DOHH2 (cell line): Measurements from ENCODE around the gene C21orf58.

Source experiments
- H3F3A ChIP-seq: fragments of 200-600 bp; sonication (generic), shearing (Covaris generic); 2 replicates; pipeline ENCODE4 v1.6.0; 2016; ENCODE audit warnings: antibody characterized with exemption, mild to moderate bottlenecking; ENCODE audit not compliant: control insufficient read depth, insufficient read depth
- H3K27ac ChIP-seq: fragments of 200-600 bp; sonication (generic); 2 replicates; pipeline ENCODE4 v1.5.1; 2014; ENCODE audit warnings: low read depth, mild to moderate bottlenecking, low read length, moderate library complexity
- H3K27me3 ChIP-seq: fragments of 200-600 bp; sonication (generic); 2 replicates; pipeline ENCODE4 v1.6.1; 2014; ENCODE audit warnings: mild to moderate bottlenecking, low read length, mixed read lengths; ENCODE audit not compliant: control insufficient read depth
- H3K36me3 ChIP-seq: fragments of 200-600 bp; sonication (generic); 2 replicates; pipeline ENCODE4 v1.6.1; 2014; ENCODE audit warnings: mild to moderate bottlenecking, low read length, moderate library complexity, mixed read lengths; ENCODE audit not compliant: control insufficient read depth
- H3K4me1 ChIP-seq: fragments of 200-600 bp; sonication (generic); 2 replicates; pipeline ENCODE4 v1.6.1; 2014; ENCODE audit warnings: mild to moderate bottlenecking, low read length, mixed read lengths; ENCODE audit not compliant: control insufficient read depth
- H3K4me2 ChIP-seq: fragments of 200-600 bp; sonication (generic); 2 replicates; pipeline ENCODE4 v1.6.0; 2014; ENCODE audit warnings: mild to moderate bottlenecking, low read length, moderate library complexity
- H3K4me3 ChIP-seq: fragments of 200-600 bp; sonication (generic); 2 replicates; pipeline ENCODE4 v1.5.1; 2014; ENCODE audit warnings: mild to moderate bottlenecking, low read length, mixed read lengths
- H3K79me2 ChIP-seq: fragments of 200-600 bp; sonication (generic); 2 replicates; pipeline ENCODE4 v1.6.1; 2014; ENCODE audit warnings: mild to moderate bottlenecking, low read length, mixed read lengths; ENCODE audit not compliant: control insufficient read depth
- H3K9me2 ChIP-seq: fragments of 200-600 bp; sonication (generic); replicated peaks from 2 replicates; pipeline ENCODE4 v1.6.1; 2014; ENCODE audit warnings: mild to moderate bottlenecking, low read length, mixed read lengths; ENCODE audit not compliant: control insufficient read depth
- H3K9me3 ChIP-seq: fragments of 200-600 bp; sonication (generic); 2 replicates; pipeline ENCODE4 v1.6.1; 2014; ENCODE audit warnings: antibody characterized with exemption, low read length, mixed read lengths; ENCODE audit not compliant: control insufficient read depth, insufficient read depth
- H4K20me1 ChIP-seq: fragments of 200-600 bp; sonication (generic); 2 replicates; pipeline ENCODE4 v1.6.0; 2014; ENCODE audit warnings: low read depth, mild to moderate bottlenecking, antibody characterized with exemption, low read length, moderate library complexity; ENCODE audit not compliant: control insufficient read depth, insufficient read depth
- EZH2phosphoT487 ChIP-seq: fragments of 200-600 bp; sonication (generic); IDR thresholded peaks from 2 replicates; pipeline ENCODE4 v1.6.1; 2017; ENCODE audit warnings: borderline replicate concordance, mild to moderate bottlenecking, antibody characterized with exemption, low read length, moderate library complexity, mixed read lengths
- TF ChIP-seq, protein P1 (sequence below): fragments of 200-600 bp; sonication (generic); IDR thresholded peaks from one replicate; pipeline ENCODE4 v1.5.1; 2014; ENCODE audit warnings: antibody characterized with exemption, mild to moderate bottlenecking, low read depth, low read length; ENCODE audit not compliant: poor library complexity, severe bottlenecking

C21orf58 gene

DNA sequence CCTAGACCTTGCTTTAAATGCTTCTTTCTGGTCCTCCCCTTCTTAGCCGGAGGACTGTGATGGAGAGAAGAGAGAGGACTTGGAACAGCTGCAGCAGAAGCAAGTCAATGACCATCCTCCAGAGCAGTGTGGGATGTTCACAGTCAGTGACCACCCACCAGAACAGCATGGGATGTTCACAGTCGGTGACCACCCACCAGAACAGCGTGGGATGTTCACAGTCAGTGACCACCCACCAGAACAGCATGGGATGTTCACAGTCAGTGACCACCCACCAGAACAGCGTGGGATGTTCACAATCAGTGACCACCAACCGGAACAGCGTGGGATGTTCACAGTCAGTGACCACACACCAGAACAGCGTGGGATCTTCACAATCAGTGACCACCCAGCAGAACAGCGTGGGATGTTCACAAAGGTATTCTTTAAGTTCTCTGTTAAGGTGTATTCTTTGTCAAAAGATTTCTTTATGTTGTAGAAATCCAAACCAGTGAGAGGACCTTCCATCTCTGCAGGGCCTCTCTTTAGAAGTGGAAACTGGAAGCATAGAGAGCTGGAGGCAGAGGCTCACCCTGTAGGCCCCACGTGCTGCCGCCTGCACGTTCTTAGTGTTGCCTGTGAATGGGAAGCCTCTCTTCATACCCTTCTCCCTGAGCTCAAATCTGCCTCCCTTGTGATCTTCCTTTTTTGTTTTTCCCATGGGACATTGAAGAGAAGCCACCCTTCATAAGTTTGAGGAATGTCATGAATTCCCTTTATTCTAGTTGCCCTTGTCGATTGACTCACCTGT lies 10.9 kb upstream of the C21orf58 start:
- H3F3A ChIP-seq = no peaks in the 10 kb centered on the region
- H3K4me3 ChIP-seq = no peak overlapping the region
- H3K4me1 ChIP-seq = no peaks in the 10 kb centered on the region
- TF ChIP-seq EZH2phosphoT487 = no peak
- TF ChIP-seq, protein P1, sequence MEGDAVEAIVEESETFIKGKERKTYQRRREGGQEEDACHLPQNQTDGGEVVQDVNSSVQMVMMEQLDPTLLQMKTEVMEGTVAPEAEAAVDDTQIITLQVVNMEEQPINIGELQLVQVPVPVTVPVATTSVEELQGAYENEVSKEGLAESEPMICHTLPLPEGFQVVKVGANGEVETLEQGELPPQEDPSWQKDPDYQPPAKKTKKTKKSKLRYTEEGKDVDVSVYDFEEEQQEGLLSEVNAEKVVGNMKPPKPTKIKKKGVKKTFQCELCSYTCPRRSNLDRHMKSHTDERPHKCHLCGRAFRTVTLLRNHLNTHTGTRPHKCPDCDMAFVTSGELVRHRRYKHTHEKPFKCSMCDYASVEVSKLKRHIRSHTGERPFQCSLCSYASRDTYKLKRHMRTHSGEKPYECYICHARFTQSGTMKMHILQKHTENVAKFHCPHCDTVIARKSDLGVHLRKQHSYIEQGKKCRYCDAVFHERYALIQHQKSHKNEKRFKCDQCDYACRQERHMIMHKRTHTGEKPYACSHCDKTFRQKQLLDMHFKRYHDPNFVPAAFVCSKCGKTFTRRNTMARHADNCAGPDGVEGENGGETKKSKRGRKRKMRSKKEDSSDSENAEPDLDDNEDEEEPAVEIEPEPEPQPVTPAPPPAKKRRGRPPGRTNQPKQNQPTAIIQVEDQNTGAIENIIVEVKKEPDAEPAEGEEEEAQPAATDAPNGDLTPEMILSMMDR = no peak
- no peaks in the 10 kb centered on the region for H3K9me2 ChIP-seq
- peaks cover 4% of the 10 kb centered on the region; the same call in 1 of the 2 replicates for H4K20me1 ChIP-seq
- peaks cover 72% of the 10 kb centered on the region for H3K36me3 ChIP-seq
- H3K27me3 ChIP-seq = no peaks in the 10 kb centered on the region
- no peak overlapping the region for H3K4me2 ChIP-seq
- no peaks in the 10 kb centered on the region for H3K9me3 ChIP-seq
- no peak overlapping the region for H3K27ac ChIP-seq
- H3K79me2 ChIP-seq = peaks cover 63% of the 10 kb centered on the region

GRCh38 chr21:46329796-46330195 lies 6.1 kb upstream of the C21orf58 start:
- Histone ChIP-seq H3K4me3 (no peak overlapping the region), H4K20me1 (peaks cover 4% of the 10 kb centered on the region; the same call in 1 of the 2 replicates), H3K79me2 (peaks cover 85% of the 10 kb centered on the region), H3F3A (no peaks in the 10 kb centered on the region), H3K27ac (no peak overlapping the region), H3K4me1 (peaks cover 12% of the 10 kb centered on the region), H3K4me2 (no peak overlapping the region), H3K36me3 (peaks cover 70% of the 10 kb centered on the region), H3K27me3 (no peaks in the 10 kb centered on the region), H3K9me2 (no peaks in the 10 kb centered on the region), H3K9me3 (no peaks in the 10 kb centered on the region)
- TF ChIP-seq, protein P1 = no peak
- TF ChIP-seq EZH2phosphoT487 = no peak

GRCh38 chr21:46328151-46328550 lies 4.5 kb upstream of the C21orf58 start:
- Histone ChIP-seq H3K4me3 (no peak overlapping the region), H3K9me2 (no peaks in the 10 kb centered on the region), H3K4me1 (peaks cover 12% of the 10 kb centered on the region), H3K4me2 (no peak overlapping the region), H3K27ac (no peak overlapping the region), H3K79me2 (peaks cover 87% of the 10 kb centered on the region), H3K9me3 (no peaks in the 10 kb centered on the region), H3K27me3 (no peaks in the 10 kb centered on the region), H3K36me3 (peaks cover 70% of the 10 kb centered on the region), H4K20me1 (peaks cover 4% of the 10 kb centered on the region; the same call in 1 of the 2 replicates), H3F3A (no peaks in the 10 kb centered on the region)
- TF ChIP-seq EZH2phosphoT487 = no peak
- TF ChIP-seq, protein P1 = no peak
